ENCODE results near the gene MYO16. TPM values are rescaled to one million over a fixed set of nuclear protein-coding genes. Genes with fewer than 3 reads are reported as not detected.
"Not testable (repeated sequence)": the region's sequence is repeated elsewhere in the genome, so short reads cannot be mapped to it uniquely, and the experiment has no call there.

The MYO16 gene
- total RNA-seq, 1 experiment from 2014 or later, result 0.05 TPM

- no peak for DNase-seq (ENCODE audit: low read depth in 1 of 2, low spot score in 2 of 2)
- Histone ChIP-seq H3K4me1 (replicated peaks) (peaks cover 23% of the 10 kb centered on the region), H3K27ac (peak overlapping the region; percentile 75), H3K27me3 (replicated peaks) (no peaks in the 10 kb centered on the region), H3K36me3 (no peaks in the 10 kb centered on the region), H3K4me3 (no peak overlapping the region), H3K9me3 (replicated peaks) (no peaks in the 10 kb centered on the region)
These were observed 229.3 kb downstream of the MYO16 start for GRCh38 chr13:108858676-108859075.

GRCh38 chr13:108859197-108860012 lies 230.0 kb downstream of the MYO16 start:
- DNase-seq (ENCODE audit: low read depth in 1 of 2, low spot score in 2 of 2), result peak; percentile 87 to 98
- Histone ChIP-seq H3K9me3 (replicated peaks) (no peaks in the 10 kb centered on the region), H3K4me3 (no peak overlapping the region), H3K27ac (peak overlapping the region; percentile 75), H3K4me1 (replicated peaks) (peaks cover 23% of the 10 kb centered on the region), H3K27me3 (replicated peaks) (no peaks in the 10 kb centered on the region), H3K36me3 (no peaks in the 10 kb centered on the region)

GRCh38 chr13:108860418-108860817 lies 231.0 kb downstream of the MYO16 start:
- Histone ChIP-seq H3K9me3 (replicated peaks) (no peaks in the 10 kb centered on the region), H3K27ac (peak overlapping the region; percentile 12)
- no peak for DNase-seq (ENCODE audit: low read depth in 1 of 2, low spot score in 2 of 2)

GRCh38 chr13:108877300-108877699 lies 247.9 kb downstream of the MYO16 start:
- Histone ChIP-seq H3K9me3 (replicated peaks) (no peaks in the 10 kb centered on the region), H3K27ac (no peak overlapping the region), H3K4me1 (replicated peaks) (no peaks in the 10 kb centered on the region), H3K36me3 (no peaks in the 10 kb centered on the region), H3K27me3 (replicated peaks) (0 out of 2 replicates have a peak, but pooled peaks cover 5% of the 10 kb centered on the region), H3K4me3 (no peak overlapping the region)
- DNase-seq (ENCODE audit: low read depth in 1 of 2, low spot score in 2 of 2), result peak in 1 of 2 experiments; percentile 37

More at GRCh38 chr13:108860418-108860817, 231.0 kb downstream of the MYO16 start:
- Histone ChIP-seq H3K27me3 (replicated peaks) (no peaks in the 10 kb centered on the region), H3K36me3 (no peaks in the 10 kb centered on the region), H3K4me3 (no peak overlapping the region), H3K4me1 (replicated peaks) (peaks cover 23% of the 10 kb centered on the region)

GRCh38 chr13:108878732-108879131 lies 249.3 kb downstream of the MYO16 start:
- no peaks in the 10 kb centered on the region for H3K36me3 ChIP-seq
- H3K27ac ChIP-seq, result no peak overlapping the region
- no peak overlapping the region for H3K4me3 ChIP-seq
- 0 out of 2 replicates have a peak, but pooled peaks cover 5% of the 10 kb centered on the region for H3K27me3 ChIP-seq (replicated peaks)
- no peak for DNase-seq (ENCODE audit: low read depth in 1 of 2, low spot score in 2 of 2)
- no peaks in the 10 kb centered on the region for H3K9me3 ChIP-seq (replicated peaks)
- H3K4me1 ChIP-seq (replicated peaks), result no peaks in the 10 kb centered on the region

GRCh38 chr13:108889324-108889984 lies 260.0 kb downstream of the MYO16 start:
- Histone ChIP-seq H3K4me1 (replicated peaks) (no peaks in the 10 kb centered on the region), H3K27ac (no peak overlapping the region), H3K9me3 (replicated peaks) (no peaks in the 10 kb centered on the region), H3K4me3 (no peak overlapping the region), H3K36me3 (no peaks in the 10 kb centered on the region), H3K27me3 (replicated peaks) (0 out of 2 replicates have a peak, but pooled peaks cover 3% of the 10 kb centered on the region)
- no peak for DNase-seq (ENCODE audit: low read depth in 1 of 2, low spot score in 2 of 2)

GRCh38 chr13:108895220-108895704 lies 265.9 kb downstream of the MYO16 start:
- no peaks in the 10 kb centered on the region for H3K36me3 ChIP-seq
- no peaks in the 10 kb centered on the region for H3K9me3 ChIP-seq (replicated peaks)
- no peak overlapping the region for H3K27ac ChIP-seq
- H3K27me3 ChIP-seq (replicated peaks), result 0 out of 2 replicates have a peak, but pooled peaks cover 3% of the 10 kb centered on the region
- H3K4me3 ChIP-seq, result no peak overlapping the region
- H3K4me1 ChIP-seq (replicated peaks), result peaks cover 5% of the 10 kb centered on the region; the same call in 1 of the 2 replicates
- peak in 1 of 2 experiments; percentile 83 for DNase-seq (ENCODE audit: low read depth in 1 of 2, low spot score in 2 of 2)

- no peaks in the 10 kb centered on the region for H3K36me3 ChIP-seq
- H3K4me3 ChIP-seq, result no peak overlapping the region
- H3K4me1 ChIP-seq (replicated peaks), result peaks cover 5% of the 10 kb centered on the region; the same call in 1 of the 2 replicates
- peaks cover 6% of the 10 kb centered on the region; the same call in 1 of the 2 replicates for H3K9me3 ChIP-seq (replicated peaks)
- DNase-seq (ENCODE audit: low read depth in 1 of 2, low spot score in 2 of 2), result no peak
- H3K27me3 ChIP-seq (replicated peaks), result 0 out of 2 replicates have a peak, but pooled peaks cover 3% of the 10 kb centered on the region
- H3K27ac ChIP-seq, result no peak overlapping the region
These were observed 268.5 kb downstream of the MYO16 start for GRCh38 chr13:108897955-108898354.

GRCh38 chr13:108902405-108903155 lies 273.2 kb downstream of the MYO16 start:
- Histone ChIP-seq H3K27ac (no peak overlapping the region), H3K9me3 (replicated peaks) (peaks cover 7% of the 10 kb centered on the region; the same call in 1 of the 2 replicates), H3K4me3 (no peak overlapping the region), H3K4me1 (replicated peaks) (no peaks in the 10 kb centered on the region), H3K36me3 (no peaks in the 10 kb centered on the region), H3K27me3 (replicated peaks) (0 out of 2 replicates have a peak, but pooled peaks cover 3% of the 10 kb centered on the region)
- DNase-seq (ENCODE audit: low read depth in 1 of 2, low spot score in 2 of 2), result no peak

- H3K27me3 ChIP-seq (replicated peaks), result 0 out of 2 replicates have a peak, but pooled peaks cover 3% of the 10 kb centered on the region
- no peak overlapping the region for H3K27ac ChIP-seq
- no peak overlapping the region for H3K4me3 ChIP-seq
- H3K4me1 ChIP-seq (replicated peaks), result no peaks in the 10 kb centered on the region
- DNase-seq (ENCODE audit: low read depth in 1 of 2, low spot score in 2 of 2), result no peak
- H3K36me3 ChIP-seq, result no peaks in the 10 kb centered on the region
- H3K9me3 ChIP-seq (replicated peaks), result peaks cover 7% of the 10 kb centered on the region; the same call in 1 of the 2 replicates
These were observed 274.2 kb downstream of the MYO16 start for GRCh38 chr13:108903613-108904012.

- no peak for DNase-seq (ENCODE audit: low read depth in 1 of 2, low spot score in 2 of 2)
- Histone ChIP-seq H3K36me3 (no peaks in the 10 kb centered on the region), H3K4me3 (no peak overlapping the region), H3K27me3 (replicated peaks) (no peaks in the 10 kb centered on the region), H3K27ac (no peak overlapping the region), H3K4me1 (replicated peaks) (peaks cover 21% of the 10 kb centered on the region), H3K9me3 (replicated peaks) (no peaks in the 10 kb centered on the region)
These were observed 282.4 kb downstream of the MYO16 start for GRCh38 chr13:108911807-108912206.

- DNase-seq (ENCODE audit: low read depth in 1 of 2, low spot score in 2 of 2); H3K9me3 ChIP-seq (replicated peaks); H3K36me3 ChIP-seq; H3K27me3 ChIP-seq (replicated peaks); H3K4me3 ChIP-seq; H3K27ac ChIP-seq: not testable (repeated sequence)
- peaks cover 21% of the 10 kb centered on the region for H3K4me1 ChIP-seq (replicated peaks)
These were observed 284.3 kb downstream of the MYO16 start for GRCh38 chr13:108913731-108914130.

- Histone ChIP-seq H3K27me3 (replicated peaks) (no peaks in the 10 kb centered on the region), H3K36me3 (no peaks in the 10 kb centered on the region), H3K4me3 (peak overlapping the region; percentile 8; the same call in 1 of the 2 replicates), H3K4me1 (replicated peaks) (peaks cover 31% of the 10 kb centered on the region), H3K27ac (peak overlapping the region; percentile 70), H3K9me3 (replicated peaks) (no peaks in the 10 kb centered on the region)
- peak in 1 of 2 experiments; percentile 92 for DNase-seq (ENCODE audit: low read depth in 1 of 2, low spot score in 2 of 2)
These were observed 285.8 kb downstream of the MYO16 start for GRCh38 chr13:108915095-108915633.

Measured in SJSA1 (cell line).